Esophagus (tissue), 2 donors: ENCODE results near the gene CAPN11. TPM values are rescaled to one million over a fixed set of nuclear protein-coding genes. Genes with fewer than 3 reads are reported as not detected.
"Not testable (repeated sequence)": the region's sequence is repeated elsewhere in the genome, so short reads cannot be mapped to it uniquely, and the experiment has no call there.

ENCODE experiments used
- H3K27ac ChIP-seq, 2 donors: one replicate each; pipeline ENCODE4 v1.5.1; 2013; ENCODE audit warnings: low read depth in 2 of 2, mild to moderate bottlenecking in 2 of 2, inconsistent platforms in 1 of 2, low read length in 1 of 2, moderate library complexity in 1 of 2
- H3K27me3 ChIP-seq, 2 donors: one replicate each; pipeline ENCODE4 v1.6.1; 2013; ENCODE audit warnings: low read length in 2 of 2, control low read depth in 1 of 2, mild to moderate bottlenecking in 1 of 2; ENCODE audit not compliant: insufficient read depth in 2 of 2, control insufficient read depth in 1 of 2
- H3K36me3 ChIP-seq, 2 donors: one replicate each; pipeline ENCODE4 v1.6.1; 2013; ENCODE audit warnings: low read length in 1 of 2; ENCODE audit not compliant: control insufficient read depth in 2 of 2, insufficient read depth in 2 of 2
- H3K4me1 ChIP-seq, 2 donors: one replicate each; pipeline ENCODE4 v1.6.1; 2013; ENCODE audit warnings: low read length in 1 of 2; ENCODE audit not compliant: control insufficient read depth in 2 of 2, insufficient read depth in 2 of 2
- H3K4me3 ChIP-seq, 2 donors: one replicate each; pipeline ENCODE4 v1.5.1; 2013; ENCODE audit warnings: low read length in 2 of 2, mild to moderate bottlenecking in 2 of 2, low read depth in 1 of 2, moderate library complexity in 1 of 2
- H3K9me3 ChIP-seq, 2 donors: one replicate each; pipeline ENCODE4 v1.6.1; 2013; ENCODE audit warnings: mild to moderate bottlenecking in 2 of 2, low read depth in 1 of 2, low read length in 1 of 2, moderate library complexity in 1 of 2; ENCODE audit not compliant: control insufficient read depth in 2 of 2, insufficient read depth in 1 of 2
- WGBS, 2 donors: extraction: QIAGEN DNeasy Blood & Tissue Kit; methylation state at CpG; one replicate each; pipeline ENCODE4 v1.1.7; 2013; 5-methylcytosine and 5-hydroxymethylcytosine counted together
- polyA plus RNA-seq, 2 donors: library from polyadenylated mRNA; stranded (reverse); fragments of 200-250 nt; gene quantifications; one replicate each; pipeline ENCODE4 v1.2.3, GENCODE V29; 2013
- donor health status: healthy with polysubstance abuse.
- donor health status: Bipolar disorder and iron deficiency.

CAPN11 gene
- polyA plus RNA-seq, 2 donors: 0.19 to 0.29 TPM

DNA sequence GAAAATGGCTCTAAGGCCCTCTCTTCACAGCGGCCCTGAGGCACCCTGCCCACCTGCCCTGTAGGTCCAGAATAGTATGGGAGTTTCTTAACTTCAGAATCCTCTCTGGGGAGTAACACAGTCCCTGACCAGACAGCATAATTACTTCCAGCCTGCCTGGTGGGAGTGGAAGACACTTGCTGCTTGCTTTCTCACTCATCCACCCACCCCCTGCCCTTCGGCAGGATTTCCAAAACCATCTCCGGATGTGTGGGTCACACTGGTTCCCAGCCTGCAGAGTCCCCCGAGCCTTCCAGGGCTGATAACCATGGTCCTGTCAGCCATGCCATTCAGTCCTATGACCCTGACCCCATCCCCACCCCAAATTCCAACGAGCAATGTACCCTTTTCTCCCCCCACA lies 70.2 kb downstream of the CAPN11 start:
- H3K27ac ChIP-seq: no peak overlapping the region
- peaks cover 0 to 8% of the 10 kb centered on the region in 2 donors for H3K36me3 ChIP-seq

DNA sequence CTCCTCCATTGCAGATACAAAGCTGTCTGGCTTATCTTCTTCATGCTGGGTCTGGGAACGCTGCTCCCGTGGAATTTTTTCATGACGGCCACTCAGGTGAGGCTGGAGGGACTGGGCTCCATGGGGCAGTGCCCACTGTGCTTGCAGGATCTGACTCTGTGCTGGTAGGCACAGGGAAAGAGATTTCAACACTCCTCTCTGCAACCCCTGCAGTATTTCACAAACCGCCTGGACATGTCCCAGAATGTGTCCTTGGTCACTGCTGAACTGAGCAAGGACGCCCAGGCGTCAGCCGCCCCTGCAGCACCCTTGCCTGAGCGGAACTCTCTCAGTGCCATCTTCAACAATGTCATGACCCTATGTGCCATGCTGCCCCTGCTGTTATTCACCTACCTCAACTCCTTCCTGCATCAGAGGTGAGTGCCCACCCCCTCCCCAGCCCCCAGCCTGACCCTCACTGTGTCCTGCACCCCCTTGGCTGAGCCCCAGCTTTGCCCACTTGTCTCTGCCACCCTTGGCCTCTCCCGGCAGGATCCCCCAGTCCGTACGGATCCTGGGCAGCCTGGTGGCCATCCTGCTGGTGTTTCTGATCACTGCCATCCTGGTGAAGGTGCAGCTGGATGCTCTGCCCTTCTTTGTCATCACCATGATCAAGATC lies 70.9 kb downstream of the CAPN11 start:
- peaks cover 4 to 7% of the 10 kb centered on the region in 2 donors for H3K4me1 ChIP-seq
- H3K9me3 ChIP-seq: no peaks in the 10 kb centered on the region
- no peak overlapping the region for H3K27ac ChIP-seq
- no peaks in the 10 kb centered on the region for H3K27me3 ChIP-seq
- H3K36me3 ChIP-seq: peaks cover 0 to 8% of the 10 kb centered on the region in 2 donors
- 91 to 94% methylated on average over 11 of the region's 11 CpGs for WGBS, 2 donors
- H3K4me3 ChIP-seq: no peak overlapping the region

More for the DNA sequence above, 70.2 kb downstream of the CAPN11 start:
- peaks cover 4 to 10% of the 10 kb centered on the region in 2 donors for H3K4me1 ChIP-seq
- H3K27me3 ChIP-seq: no peaks in the 10 kb centered on the region
- H3K9me3 ChIP-seq: no peaks in the 10 kb centered on the region
- WGBS, 2 donors: 85 to 86% methylated on average over 5 of the region's 5 CpGs
- H3K4me3 ChIP-seq: no peak overlapping the region

DNA sequence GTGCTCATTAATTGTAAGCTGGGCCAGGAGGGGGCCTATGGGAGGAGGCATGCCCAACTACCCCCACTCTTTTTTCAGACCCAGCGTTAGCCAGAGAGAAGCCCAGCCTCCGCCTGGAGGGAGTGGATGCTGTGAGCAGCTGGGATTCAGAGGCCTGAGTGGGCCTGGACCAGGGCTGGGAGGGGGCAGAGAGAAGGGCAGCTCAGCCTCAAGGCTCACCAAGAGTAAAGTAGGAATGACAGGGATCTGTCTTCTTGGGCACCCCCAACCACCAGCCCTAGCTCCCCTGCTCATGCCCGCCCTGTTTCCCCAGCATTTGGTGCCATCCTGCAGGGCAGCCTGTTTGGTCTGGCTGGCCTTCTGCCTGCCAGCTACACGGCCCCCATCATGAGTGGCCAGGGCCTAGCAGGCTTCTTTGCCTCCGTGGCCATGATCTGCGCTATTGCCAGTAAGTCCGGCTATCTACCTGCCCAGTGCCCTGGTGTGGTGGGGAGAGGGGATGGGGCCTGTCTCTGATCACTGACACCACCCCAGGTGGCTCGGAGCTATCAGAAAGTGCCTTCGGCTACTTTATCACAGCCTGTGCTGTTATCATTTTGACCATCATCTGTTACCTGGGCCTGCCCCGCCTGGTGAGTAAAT lies 71.5 kb downstream of the CAPN11 start:
- no peaks in the 10 kb centered on the region for H3K9me3 ChIP-seq
- H3K4me3 ChIP-seq: no peak overlapping the region
- peaks cover 0 to 8% of the 10 kb centered on the region in 2 donors for H3K36me3 ChIP-seq
- H3K27me3 ChIP-seq: no peaks in the 10 kb centered on the region
- peak overlapping the region in 1 of 2 donors; percentile 33 for H3K27ac ChIP-seq
- 87 to 93% methylated on average over 10 of the region's 10 CpGs for WGBS, 2 donors
- H3K4me1 ChIP-seq: peaks cover 4 to 8% of the 10 kb centered on the region in 2 donors

DNA sequence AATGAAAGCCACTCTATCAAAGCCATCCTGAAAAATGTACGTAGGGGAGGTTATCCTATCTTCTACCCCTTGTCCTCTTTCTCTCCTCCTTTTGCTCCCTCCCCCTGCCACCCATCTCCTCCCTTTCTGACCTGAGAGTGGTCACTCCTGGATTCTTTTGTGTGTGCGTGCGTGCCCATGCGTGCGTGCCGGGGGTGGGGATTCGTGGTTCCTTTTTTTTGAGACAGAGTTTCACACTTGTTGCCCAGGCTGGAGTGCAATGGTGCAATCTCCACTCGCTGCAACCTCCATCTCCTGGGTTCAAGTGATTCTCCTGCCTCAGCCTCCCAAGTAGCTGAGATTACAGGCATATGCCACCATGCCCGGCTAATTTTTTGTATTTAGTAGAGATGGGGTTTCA lies 72.8 kb downstream of the CAPN11 start:
- 83 to 86% methylated on average over 9 of the region's 9 CpGs for WGBS, 2 donors
- H3K27ac ChIP-seq: peak overlapping the region in 1 of 2 donors; percentile 33
- H3K36me3 ChIP-seq, H3K9me3 ChIP-seq, H3K4me1 ChIP-seq, H3K4me3 ChIP-seq, H3K27me3 ChIP-seq: not testable (repeated sequence)

DNA sequence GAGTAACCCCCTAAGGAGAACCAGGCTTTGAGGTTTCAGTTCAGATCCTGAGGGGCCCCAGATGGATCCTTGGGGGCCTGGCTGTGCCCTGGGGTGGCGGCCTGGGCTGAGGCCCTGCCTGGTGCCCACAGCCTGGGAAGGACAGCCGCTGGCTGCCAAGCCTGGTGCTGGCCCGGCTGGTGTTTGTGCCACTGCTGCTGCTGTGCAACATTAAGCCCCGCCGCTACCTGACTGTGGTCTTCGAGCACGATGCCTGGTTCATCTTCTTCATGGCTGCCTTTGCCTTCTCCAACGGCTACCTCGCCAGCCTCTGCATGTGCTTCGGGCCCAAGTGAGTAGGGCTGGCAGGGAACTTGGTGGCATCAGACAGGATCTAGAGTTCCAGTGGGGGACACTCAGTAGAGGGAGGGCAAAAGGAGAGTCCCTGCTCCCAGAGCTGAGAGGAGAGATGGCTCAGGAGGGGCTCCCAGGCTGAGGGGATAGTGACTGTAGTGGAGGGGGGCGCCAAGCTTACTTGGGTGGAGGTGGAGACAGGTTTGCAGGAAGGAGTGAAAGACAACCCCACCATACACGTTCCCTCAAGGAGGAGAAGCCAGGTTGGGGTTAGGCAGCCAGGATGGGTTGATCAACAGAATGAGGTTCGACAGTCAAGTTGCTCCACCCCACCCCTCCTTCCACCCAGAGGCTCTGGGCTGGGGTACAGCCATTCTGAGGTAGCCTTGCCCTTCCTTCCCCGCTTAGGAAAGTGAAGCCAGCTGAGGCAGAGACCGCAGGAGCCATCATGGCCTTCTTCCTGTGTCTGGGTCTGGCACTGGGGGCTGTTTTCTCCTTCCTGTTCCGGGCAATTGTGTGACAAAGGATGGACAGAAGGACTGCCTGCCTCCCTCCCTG lies 74.3 kb downstream of the CAPN11 start:
- H3K36me3 ChIP-seq: peaks cover 0 to 8% of the 10 kb centered on the region in 2 donors
- H3K27ac ChIP-seq: peak overlapping the region; percentile 29 to 84
- peaks cover 4 to 8% of the 10 kb centered on the region in 2 donors for H3K4me1 ChIP-seq
- 84 to 86% methylated on average over 16 of the region's 16 CpGs for WGBS, 2 donors
- no peaks in the 10 kb centered on the region for H3K27me3 ChIP-seq
- H3K4me3 ChIP-seq: no peak overlapping the region
- H3K9me3 ChIP-seq: no peaks in the 10 kb centered on the region

DNA sequence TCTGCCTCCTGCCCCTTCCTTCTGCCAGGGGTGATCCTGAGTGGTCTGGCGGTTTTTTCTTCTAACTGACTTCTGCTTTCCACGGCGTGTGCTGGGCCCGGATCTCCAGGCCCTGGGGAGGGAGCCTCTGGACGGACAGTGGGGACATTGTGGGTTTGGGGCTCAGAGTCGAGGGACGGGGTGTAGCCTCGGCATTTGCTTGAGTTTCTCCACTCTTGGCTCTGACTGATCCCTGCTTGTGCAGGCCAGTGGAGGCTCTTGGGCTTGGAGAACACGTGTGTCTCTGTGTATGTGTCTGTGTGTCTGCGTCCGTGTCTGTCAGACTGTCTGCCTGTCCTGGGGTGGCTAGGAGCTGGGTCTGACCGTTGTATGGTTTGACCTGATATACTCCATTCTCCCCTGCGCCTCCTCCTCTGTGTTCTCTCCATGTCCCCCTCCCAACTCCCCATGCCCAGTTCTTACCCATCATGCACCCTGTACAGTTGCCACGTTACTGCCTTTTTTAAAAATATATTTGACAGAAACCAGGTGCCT lies 75.0 kb downstream of the CAPN11 start:
- Histone ChIP-seq H3K36me3 (peaks cover 0 to 6% of the 10 kb centered on the region in 2 donors), H3K4me1 (peaks cover 0 to 8% of the 10 kb centered on the region in 2 donors)
- WGBS, 2 donors: 67 to 68% methylated on average over 14 of the region's 14 CpGs

More for the DNA sequence above, 75.0 kb downstream of the CAPN11 start:
- H3K9me3 ChIP-seq: no peaks in the 10 kb centered on the region
- peak overlapping the region; percentile 29 to 84 for H3K27ac ChIP-seq
- H3K4me3 ChIP-seq: no peak overlapping the region
- H3K27me3 ChIP-seq: no peaks in the 10 kb centered on the region

Other genes with a start within 250 kb of the CAPN11 start
- gene MRPL14, start 31.4 kb upstream of the CAPN11 start, polyA plus RNA-seq: 10 to 100 TPM; 31.9 to 63.8 TPM
- gene TMEM63B, start 31.3 kb upstream of the CAPN11 start, polyA plus RNA-seq: 10 to 100 TPM; 21.6 to 37.9 TPM
- gene MYMX, start 58.1 kb downstream of the CAPN11 start, polyA plus RNA-seq: under 1 TPM in 1 of 2 donors, not detected in 1; 0.05 TPM
- 10 to 100 TPM; 11.6 to 18.5 TPM for gene SLC29A1, start 64.8 kb downstream of the CAPN11 start, polyA plus RNA-seq
- gene HSP90AB1, start 88.3 kb downstream of the CAPN11 start, polyA plus RNA-seq: 100 to 1,000 TPM; 129 to 403 TPM
- gene SLC35B2, start 98.7 kb downstream of the CAPN11 start, polyA plus RNA-seq: 10 to 100 TPM in 1 of 2 donors, 1 to 10 TPM in 1; 4.3 to 13.0 TPM
- 1 to 10 TPM; 3.8 to 8.1 TPM for gene NFKBIE, start 106.7 kb downstream of the CAPN11 start, polyA plus RNA-seq
- gene TMEM151B, start 111.6 kb downstream of the CAPN11 start, polyA plus RNA-seq: under 1 TPM in 1 of 2 donors, not detected in 1; 0.06 TPM
- gene AARS2, start 154.5 kb downstream of the CAPN11 start, polyA plus RNA-seq: 1 to 10 TPM; 7.0 to 8.5 TPM
- gene SPATS1, start 183.8 kb downstream of the CAPN11 start, polyA plus RNA-seq: not detected
- gene CDC5L, start 228.9 kb downstream of the CAPN11 start, polyA plus RNA-seq: 1 to 10 TPM; 4.6 to 7.8 TPM